GM19452 (cell line): ENCODE measurements around the gene TCP11L1.
"Not testable (repeated sequence)": the region's sequence is repeated elsewhere in the genome, so short reads cannot be mapped to it uniquely, and the experiment has no call there.

Source experiments
- ATAC-seq: cut with Tn5 transposase; IDR thresholded peaks from one replicate; pipeline ENCODE4 v1.9.1; 2021; ENCODE audit not compliant: unreplicated experiment

TCP11L1 gene

DNA sequence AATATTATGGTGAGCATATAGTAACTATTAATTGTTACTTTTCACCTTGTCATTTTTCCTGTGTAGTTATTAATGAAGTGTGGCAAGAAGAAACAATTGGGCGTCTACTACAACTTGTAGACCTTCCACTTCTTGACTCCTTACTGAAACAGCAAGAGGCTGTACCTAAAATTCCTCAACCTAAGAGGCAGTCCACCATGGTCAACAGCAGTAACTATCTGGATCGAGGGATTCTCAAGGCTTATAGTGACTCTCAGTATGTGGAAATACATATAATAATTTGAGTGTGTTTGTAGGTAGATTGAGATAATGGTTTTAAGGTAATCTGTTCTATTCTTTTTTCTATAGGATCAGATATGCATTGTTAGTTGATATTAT is 10.8 kb upstream of the TCP11L1 start:
- no peak for ATAC-seq

DNA sequence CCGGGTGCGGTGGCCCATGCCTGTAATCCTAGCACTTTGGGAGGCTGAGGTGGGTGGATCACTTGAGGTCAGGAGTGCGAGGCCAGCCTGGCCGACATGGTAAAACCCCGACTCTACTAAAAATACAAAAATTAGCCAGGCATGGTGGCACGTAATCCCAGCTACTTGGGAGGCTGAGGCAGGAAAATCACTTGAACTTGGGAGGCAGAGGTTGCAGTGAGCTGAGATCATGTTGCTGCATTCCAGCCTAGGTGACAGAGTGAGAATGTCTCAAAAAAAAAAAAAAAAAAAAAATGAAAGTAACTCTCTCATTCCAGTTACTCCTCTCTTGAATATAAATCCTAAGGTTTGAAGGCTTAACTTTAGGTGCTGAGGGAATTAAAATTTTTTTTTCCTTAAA is 10.2 kb upstream of the TCP11L1 start:
- not testable (repeated sequence) for ATAC-seq

DNA sequence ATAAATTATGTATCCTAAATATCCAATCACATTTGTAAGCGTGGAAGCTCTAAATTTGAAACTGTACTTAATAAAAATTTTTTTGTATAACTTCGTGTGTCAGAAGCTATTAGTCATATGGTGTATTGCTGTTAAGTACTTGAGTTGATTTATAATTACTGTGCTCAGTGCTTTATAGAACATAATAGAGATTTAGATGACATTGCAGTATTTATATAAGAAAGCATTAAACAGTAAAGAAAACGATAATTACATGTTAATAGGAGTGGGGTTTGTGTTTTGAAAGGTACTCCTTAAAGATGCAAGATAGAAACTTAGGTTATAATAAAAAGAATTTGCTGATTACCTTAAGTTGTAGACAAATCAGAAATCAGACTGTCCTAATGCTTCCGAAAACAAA is 5.9 kb upstream of the TCP11L1 start:
- ATAC-seq = no peak

DNA sequence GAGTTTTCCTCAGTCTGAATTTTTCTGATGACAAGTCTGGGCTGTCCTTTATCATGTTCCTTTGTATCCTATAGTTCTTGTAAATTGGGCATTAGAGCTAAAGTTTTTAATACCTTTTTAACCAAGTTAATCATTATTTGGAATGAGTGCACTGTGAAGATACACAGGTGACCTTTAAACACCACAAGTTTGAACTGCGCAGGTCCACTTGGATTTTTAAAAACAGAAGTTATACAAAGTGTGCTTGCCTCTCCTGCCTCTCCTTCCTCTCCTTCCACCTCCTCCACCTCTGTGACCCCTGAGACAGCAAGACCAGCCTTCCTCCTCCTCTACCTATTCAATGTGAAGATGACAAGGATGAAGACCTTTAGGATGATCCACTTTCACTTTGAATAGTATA is 4.4 kb upstream of the TCP11L1 start:
- ATAC-seq = no peak

DNA sequence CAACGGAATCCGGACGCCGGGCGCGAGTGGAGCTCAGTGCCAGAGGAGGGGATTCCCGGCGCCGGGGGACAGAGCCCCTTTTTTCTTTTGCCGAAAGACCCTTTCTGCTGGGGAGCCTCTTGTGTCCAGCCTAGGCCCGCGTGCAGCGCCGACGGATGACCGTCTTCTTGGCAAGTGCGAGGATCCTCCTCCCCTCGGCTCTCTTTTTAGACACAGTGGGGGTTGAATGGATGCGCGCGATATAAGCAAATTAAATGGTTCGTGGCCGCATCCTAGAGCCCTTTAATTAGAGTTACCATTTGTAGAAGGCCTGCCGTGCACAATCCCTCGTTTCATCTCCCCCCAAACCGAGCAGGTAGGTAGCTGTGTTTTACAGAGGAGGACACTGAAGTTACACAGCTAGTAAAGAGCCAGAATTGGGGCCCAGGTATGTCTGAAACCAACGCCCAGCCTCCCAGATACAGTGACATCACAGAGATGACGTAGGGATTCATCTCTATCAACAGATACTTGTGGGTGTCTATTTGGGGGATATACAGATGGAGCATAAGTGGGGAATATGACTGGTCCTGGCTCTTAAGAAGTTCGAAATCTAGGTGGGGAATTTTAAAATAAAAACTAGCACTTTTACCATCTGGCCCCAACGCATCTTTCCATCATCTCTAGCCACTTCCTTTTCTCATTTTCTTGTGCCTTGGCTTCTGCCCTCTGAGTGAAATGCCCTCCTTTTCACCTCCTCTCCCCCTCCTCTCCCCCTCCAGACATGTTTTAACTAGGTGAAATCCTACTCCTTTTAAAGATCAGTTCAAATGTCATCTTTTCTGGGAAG is 875 bp downstream of the TCP11L1 start:
- ATAC-seq = peak; percentile 11

DNA sequence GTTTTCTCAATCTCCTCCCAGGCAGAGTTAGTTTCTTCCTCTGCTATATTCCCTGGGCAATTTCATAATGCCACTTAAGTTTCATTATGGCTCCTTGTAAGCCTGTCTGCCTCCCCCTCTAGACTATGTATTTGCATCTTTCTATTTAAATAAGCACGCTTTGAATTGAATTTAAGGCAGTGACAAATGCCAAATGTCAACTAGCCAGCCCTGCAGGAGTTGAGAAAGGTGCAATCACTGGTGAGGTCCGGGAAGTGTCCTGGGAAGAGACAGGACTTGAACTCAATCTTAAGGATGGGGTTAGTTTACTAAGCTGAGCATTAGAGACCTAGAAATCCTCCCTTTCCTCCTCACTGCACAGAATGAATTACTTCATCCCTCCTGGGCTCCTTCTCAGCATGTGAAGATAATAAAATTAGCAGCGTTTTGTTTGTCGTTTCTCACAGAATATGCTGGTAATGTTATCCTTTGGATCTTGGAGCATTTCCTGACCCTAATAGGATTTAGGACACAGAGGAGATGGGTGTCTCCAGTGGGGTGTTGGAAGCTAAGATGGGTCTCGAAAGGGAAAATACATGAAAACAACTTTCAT is 1.6 kb downstream of the TCP11L1 start:
- no peak for ATAC-seq

DNA sequence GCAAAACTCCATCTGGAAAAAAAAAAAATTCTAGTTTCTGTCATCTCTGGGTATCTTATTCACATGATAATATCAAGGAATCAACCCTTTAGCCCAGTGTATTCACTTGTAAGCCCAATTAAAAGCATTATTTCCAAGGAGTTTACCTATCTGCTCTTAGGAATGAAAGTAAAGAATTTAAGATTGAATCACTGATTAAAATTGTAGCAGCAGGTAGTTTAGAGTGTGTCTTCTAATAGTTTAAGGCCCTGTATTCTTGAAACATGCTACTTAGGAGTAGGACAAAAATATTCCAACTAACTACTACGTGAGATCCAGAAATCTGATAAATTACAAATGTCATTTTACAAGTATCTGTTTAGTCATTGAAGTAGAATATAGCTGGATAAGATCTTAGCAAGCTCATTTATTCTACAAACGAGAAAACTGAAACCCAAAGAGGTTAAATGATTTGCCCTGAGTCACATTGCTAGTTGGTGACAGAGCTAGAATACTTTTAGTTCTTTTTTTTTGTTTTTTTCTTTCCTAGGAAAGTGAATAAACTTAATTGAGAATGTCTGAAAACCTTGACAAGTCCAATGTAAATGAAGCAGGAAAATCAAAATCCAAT is 4.0 kb downstream of the TCP11L1 start:
- no peak for ATAC-seq

DNA sequence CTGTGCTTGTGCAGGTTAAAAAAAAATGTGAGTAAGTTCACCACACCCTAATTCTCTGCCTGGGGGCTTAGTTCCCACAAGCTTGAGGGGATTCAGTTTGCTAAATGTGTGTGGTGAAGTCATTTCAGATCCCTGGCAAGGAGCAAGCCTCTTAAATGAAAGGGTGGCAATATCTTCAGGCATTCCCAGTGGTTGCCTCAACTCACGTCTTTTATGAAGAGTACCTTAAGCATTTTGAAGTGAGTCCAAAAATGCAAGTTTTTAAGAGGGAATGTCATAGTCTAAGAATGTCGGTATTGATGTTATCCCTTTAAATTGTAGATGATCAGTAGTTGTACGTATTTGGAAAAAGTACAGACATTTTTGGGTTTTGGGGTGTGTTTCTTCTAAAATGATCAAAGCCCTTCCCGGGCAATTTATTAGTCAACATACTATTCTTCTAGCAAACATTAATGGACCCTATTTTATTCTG is 4.9 kb downstream of the TCP11L1 start:
- no peak for ATAC-seq

DNA sequence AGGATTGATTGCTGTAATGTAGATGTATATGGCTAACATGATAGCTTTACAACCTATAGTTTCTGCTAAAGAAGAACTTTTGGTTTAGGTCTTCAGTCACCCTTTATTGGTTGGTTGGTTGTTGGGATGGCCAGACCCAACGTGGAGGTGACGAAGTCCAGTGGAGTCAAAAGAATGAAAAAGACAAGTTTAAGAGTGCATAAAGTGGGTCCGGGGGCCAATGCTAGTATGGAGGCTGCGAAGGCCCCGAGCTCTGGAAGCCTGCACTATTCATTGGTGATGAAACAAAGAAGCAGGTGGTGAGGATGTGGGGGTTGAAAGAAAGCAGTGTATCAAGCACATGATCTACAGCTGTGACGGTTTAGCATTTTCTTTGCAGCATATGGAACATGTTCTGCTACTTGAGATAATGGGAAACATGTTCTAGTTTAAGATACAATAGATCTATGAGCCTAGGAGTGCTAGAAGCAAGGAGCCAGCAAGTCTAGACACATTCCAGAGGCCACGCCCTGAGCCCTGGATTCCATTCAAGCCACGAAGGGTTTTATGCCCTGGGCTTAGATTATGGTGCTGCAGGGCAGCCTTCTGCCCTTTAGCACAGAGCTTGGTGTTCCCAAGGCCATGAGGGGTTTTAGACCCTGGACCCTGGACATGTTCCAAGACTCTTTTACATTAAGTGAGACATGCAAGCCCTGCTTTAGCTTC is 6.3 kb downstream of the TCP11L1 start:
- ATAC-seq = no peak

DNA sequence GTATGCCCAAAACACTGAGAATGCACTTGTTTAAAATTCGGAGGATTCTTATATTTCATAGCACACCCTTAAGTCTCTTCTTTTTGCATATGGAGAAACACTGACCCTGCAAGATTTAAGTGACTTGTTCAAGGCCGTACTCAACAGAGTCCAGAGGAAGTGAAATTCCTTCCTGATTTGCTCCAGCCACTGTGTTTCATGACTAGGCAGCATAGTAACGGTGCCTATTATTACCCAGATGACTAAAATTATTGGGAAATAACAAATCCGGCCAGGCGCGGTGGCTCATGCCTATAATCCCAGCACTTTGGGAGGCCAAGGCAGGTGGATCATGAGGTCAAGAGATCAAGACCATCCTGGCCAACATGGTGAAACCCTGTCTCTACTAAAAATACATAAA is 9.3 kb downstream of the TCP11L1 start:
- ATAC-seq = not testable (repeated sequence)

DNA sequence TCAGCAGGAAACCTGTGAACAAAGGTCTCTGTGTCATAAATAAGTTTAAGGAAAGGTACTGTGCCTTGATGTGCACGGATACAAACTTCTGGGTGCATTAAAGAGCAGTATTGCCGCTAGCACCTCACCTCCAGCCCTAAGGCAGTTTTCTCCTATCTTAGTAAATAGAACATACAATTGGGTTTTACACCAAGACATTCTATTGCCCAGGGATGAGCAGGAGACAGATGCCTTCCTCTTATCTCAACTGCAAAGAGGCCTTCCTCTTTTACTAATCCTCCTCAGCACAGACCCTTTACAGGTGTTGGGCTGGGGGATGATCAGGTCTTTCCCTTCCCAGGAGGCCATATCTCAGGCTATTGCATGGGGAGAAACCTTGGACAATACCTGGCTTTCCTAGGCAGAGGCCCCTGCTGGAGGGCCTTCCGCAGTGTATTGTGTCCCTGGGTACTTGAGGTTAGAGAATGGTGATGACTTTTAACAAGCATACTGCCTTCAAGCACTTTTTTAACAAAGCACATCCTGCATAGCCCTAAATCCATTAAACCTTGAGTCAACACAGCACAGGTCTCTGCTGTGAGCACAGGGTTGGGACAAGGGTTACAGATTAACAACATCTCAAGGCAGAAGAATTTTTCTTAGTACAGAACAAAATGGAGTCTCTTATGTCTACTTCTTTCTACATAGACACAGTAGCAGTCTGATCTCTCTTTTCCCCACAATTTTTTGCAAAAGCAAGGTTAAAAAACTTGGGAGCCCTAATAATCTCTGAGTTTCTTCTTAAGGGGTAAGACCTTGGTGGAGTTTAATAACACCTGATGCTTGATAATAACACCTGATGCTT is 10.4 kb downstream of the TCP11L1 start:
- ATAC-seq = not testable (repeated sequence)

DNA sequence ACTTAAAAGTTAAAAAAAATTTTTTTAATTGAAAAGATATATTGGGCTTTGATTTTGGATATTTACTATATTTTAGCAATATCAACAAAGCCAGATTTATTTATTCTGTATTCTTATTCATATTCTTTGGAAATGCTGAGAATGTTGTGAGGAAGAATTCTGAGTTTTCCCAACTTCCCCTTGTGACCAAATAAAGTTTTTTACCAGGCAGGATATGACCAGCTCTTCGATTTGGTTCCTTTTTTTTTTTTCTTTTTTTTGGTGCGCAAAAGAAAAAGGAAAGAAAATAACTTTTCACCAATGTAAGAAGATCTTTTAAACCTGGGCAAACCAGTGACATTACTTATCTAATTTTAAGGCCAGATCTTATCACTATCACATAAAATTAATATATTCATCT is 12.9 kb downstream of the TCP11L1 start:
- ATAC-seq = no peak

DNA sequence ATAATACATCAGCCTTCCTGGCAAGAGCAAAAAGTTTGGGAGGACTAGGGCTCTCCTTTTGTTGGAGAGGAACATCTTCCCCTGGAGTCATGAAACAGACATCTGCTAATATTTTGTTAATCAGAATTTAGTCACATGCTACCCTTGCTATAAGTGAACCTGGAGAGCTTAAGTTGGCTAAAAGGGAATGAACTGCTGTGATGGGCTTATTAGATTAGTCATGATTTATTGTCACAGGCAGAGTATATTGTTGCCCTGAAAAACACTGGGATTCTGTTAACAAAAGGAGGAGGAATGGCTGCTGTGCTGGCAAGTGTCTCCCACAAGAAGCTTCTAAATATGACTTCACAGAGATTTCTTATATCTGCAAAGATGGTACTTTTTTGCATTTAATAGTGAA is 16.0 kb downstream of the TCP11L1 start:
- no peak for ATAC-seq

DNA sequence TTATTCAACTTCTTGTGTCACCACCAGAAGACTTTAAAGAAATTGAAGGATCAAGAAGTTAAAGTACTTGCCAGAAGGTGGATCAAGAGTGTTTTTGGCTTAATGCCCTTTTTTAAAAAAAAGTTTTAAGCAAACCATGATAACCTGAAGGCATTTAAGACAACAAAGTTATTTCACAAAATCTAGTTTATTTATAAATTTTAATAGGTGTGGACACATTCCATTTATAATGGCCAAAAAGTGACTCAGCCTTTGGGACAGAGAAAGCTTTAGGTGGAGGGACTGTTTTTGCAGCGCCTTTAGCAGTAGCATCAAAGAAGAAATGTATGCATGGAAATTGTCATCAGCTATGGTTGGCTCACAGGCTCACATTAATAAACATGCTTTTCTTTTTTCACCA is 17.9 kb downstream of the TCP11L1 start:
- no peak for ATAC-seq

DNA sequence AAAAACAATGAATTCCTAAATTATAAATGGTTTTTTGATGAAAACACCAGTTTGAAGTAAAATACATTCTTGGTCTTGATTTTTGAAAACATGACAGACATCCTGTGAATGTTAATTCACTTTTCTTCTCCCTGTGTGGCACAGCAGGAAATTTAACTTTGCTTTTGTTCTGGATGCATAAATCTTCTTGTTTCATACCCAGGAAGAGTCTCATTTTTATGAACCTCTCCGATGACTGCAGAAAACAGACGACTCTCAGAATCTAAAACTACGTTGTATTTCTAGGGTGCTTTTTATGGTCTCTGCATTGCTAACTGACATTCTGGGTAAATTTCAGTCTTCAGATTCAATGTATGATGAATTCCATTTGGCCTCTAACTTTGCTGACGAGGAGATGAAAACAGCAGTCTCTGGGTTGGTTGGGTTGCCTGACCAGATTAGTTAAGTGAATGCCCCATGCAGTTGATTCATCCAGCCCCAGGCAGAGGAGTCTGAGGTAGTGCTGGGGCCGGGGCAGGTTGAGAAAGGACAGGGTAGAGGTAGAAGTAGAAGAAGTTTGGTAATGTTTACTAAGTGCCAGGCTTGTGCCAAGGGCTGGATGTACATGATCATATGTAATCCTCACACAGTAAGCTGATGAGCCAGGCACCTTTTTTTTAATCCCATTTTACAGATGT is 20.1 kb downstream of the TCP11L1 start:
- no peak for ATAC-seq

DNA sequence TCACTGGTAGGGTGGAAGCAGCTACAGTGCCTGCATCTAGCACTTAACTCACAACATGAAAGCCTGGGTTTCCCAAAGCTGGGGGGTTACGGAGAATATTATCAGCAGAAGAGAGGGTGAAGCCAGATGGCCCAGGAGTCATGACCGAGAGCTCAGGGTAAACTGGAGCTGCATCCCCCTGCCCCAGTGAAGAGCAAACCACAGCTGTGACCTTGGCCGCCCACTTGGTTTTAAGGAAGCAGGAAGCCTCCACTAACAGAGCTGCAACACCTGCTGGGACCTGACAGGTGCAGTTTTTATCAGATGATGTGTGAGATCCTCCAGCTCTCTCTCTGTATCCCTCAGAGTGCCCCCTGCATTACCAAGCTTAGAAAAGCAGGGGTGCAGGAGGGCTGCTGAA is 20.9 kb downstream of the TCP11L1 start:
- no peak for ATAC-seq

DNA sequence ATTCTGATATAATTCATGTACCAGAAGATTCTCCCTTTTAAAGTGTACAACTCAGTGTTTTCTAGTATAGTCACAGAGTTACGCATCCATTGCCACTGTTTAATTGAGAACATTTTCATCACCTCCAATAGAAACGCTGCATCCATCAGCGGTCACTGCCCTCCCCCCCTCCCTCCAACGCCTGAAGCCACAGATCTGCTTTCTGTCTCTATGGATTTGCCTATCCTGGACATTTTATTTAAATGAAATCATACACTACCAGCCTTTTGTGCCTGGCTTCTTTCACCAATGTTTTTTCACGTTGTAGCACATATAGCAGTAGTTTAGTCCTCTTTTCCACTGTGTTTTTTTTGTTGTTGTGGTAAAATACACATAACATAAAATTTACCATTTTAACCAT is 22.8 kb downstream of the TCP11L1 start:
- ATAC-seq = no peak

DNA sequence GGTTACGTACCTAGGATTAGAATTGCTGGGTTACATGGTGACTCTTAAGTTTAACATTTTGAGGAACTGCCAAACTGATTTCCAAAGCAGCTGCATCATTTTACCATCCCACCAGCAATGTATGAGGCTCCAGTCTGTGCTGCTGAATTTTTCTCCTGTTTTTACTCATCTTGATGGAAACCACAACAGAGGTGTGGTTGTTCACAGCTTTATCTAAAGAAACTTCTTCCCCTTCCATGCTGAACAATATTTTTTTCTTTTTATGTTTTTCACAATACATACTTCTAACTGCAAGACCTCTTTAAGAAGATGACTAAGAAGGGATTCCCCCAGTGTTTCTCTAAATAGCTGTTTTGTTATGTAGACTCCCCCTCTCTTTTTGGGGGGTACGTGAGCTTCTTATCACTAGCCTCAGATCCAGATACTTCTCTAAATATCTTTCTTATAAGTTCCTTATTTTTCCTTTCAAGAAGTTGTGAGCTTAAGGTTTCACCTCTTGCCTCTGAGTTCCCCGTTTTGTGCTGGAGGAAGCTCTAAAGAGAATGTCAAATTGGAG is 24.0 kb downstream of the TCP11L1 start:
- ATAC-seq = peak; percentile 46

DNA sequence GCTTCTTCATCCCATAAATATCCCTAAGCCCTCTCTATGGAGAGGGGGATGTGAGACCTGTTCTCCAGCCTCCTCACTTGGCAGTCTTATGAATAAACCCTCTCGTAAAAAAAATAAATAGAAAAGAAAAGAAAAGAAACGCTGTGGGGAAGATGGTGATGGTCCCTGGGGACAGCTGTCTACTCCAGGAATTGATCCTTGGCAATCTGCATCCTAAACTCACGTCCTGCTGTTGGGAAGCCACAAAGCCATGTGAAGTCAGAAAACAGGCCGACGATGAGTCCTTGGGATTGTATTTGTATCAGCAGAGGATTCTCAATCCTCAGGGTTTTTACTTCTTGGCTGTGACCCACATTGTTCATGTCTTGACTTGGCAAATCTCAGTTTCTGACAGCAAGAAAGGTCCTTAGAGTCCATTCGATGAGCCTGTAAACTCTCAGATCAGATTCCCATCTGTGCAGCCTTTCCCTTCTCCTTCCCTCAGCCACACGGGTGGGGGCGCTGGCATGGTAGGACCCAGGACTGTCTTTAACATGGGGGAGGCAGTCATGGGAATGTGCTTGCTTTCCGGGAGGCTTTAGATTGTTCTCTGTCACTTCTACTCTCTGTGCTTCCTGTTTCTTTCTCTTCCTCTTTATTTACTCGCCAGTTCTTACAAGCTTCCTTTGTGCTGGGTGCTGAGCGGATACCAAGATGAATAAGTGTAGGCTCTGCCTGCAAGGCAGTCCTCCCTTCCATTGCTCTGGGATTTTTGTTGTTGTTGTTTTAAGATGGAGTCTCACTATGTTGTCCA is 24.9 kb downstream of the TCP11L1 start:
- no peak for ATAC-seq
